NCI-H2107 treated with DMSO at 0.1 percent for 48 hours (cell line): Measurements from ENCODE around the gene ZNF487.
"Not testable (repeated sequence)": the region's sequence is repeated elsewhere in the genome, so short reads cannot be mapped to it uniquely, and the experiment has no call there.

ENCODE experiments used
- DNase-seq: peaks from one replicate; lab custom pipeline; 2025; ENCODE audit not compliant: unreplicated experiment; lab: John Stamatoyannopoulos, UW

ZNF487 gene

GRCh38 chr10:43430926-43431663 lies 5.8 kb upstream of the ZNF487 start:
- no peak for DNase-seq

- DNase-seq, result no peak
Measured at GRCh38 chr10:43437141-43437870, 395 bp downstream of the ZNF487 start.

- DNase-seq, result no peak
Measured at GRCh38 chr10:43440463-43441134, 3.7 kb downstream of the ZNF487 start.

- DNase-seq, result no peak
Measured at GRCh38 chr10:43444323-43444722, 7.4 kb downstream of the ZNF487 start.

- DNase-seq, result no peak
Measured at GRCh38 chr10:43444897-43445466, 8.1 kb downstream of the ZNF487 start.

GRCh38 chr10:43446219-43447017 lies 9.5 kb downstream of the ZNF487 start:
- DNase-seq, result not testable (repeated sequence)

GRCh38 chr10:43448742-43449141 lies 11.8 kb downstream of the ZNF487 start:
- DNase-seq, result no peak

GRCh38 chr10:43452356-43452914 lies 15.5 kb downstream of the ZNF487 start:
- no peak for DNase-seq

GRCh38 chr10:43453266-43453831 lies 16.4 kb downstream of the ZNF487 start:
- DNase-seq, result no peak

- DNase-seq, result peak; percentile 16
Measured at GRCh38 chr10:43454025-43454424, 17.1 kb downstream of the ZNF487 start.

GRCh38 chr10:43456561-43456960 lies 19.6 kb downstream of the ZNF487 start:
- DNase-seq, result not testable (repeated sequence)

GRCh38 chr10:43458227-43458626 lies 21.3 kb downstream of the ZNF487 start:
- DNase-seq, result no peak

GRCh38 chr10:43461950-43462349 lies 25.0 kb downstream of the ZNF487 start:
- DNase-seq, result peak; percentile 71

GRCh38 chr10:43465086-43465735 lies 28.3 kb downstream of the ZNF487 start:
- not testable (repeated sequence) for DNase-seq

GRCh38 chr10:43465736-43466120 lies 28.8 kb downstream of the ZNF487 start:
- DNase-seq, result not testable (repeated sequence)

- no peak for DNase-seq
Measured at GRCh38 chr10:43471146-43471545, 34.2 kb downstream of the ZNF487 start.

GRCh38 chr10:43471935-43472720 lies 35.2 kb downstream of the ZNF487 start:
- no peak for DNase-seq

GRCh38 chr10:43479275-43479674 lies 42.4 kb downstream of the ZNF487 start:
- DNase-seq, result no peak
